MM.1S (cell line): ENCODE measurements around the gene DUS2.

Experiments
- DNase-seq: peaks from one replicate; pipeline ENCODE4 v3.0.0-alpha.2; 2015
- H2AFZ ChIP-seq: fragments of 300-600 bp; sonication (generic); 2 replicates; pipeline ENCODE4 v1.6.0; 2016; ENCODE audit warnings: antibody characterized with exemption, low read length
- H3F3A ChIP-seq: fragments of 300-600 bp; sonication (generic); 2 replicates; pipeline ENCODE4 v1.6.1; 2016; ENCODE audit warnings: mild to moderate bottlenecking, antibody characterized with exemption, low read length, moderate library complexity, mixed read lengths; ENCODE audit not compliant: insufficient read depth
- H3K27ac ChIP-seq: fragments of 300-600 bp; sonication (generic); 2 replicates; pipeline ENCODE4 v1.5.1; 2016; ENCODE audit warnings: mild to moderate bottlenecking, low read length
- H3K27me3 ChIP-seq: fragments of 300-600 bp; sonication (generic); replicated peaks from 2 replicates; pipeline ENCODE4 v1.6.0; 2016; ENCODE audit warnings: low read length; ENCODE audit not compliant: insufficient read depth
- H3K36me3 ChIP-seq: fragments of 300-600 bp; sonication (generic); replicated peaks from 2 replicates; pipeline ENCODE4 v1.6.1; 2016; ENCODE audit warnings: mild to moderate bottlenecking, low read length, mixed read lengths; ENCODE audit not compliant: insufficient read depth
- H3K4me1 ChIP-seq: fragments of 300-600 bp; sonication (generic); 2 replicates; pipeline ENCODE4 v1.6.1; 2016; ENCODE audit warnings: low read length, mixed read lengths
- H3K4me2 ChIP-seq: fragments of 300-600 bp; sonication (generic); 2 replicates; pipeline ENCODE4 v1.6.0; 2016; ENCODE audit warnings: low read depth, low read length
- H3K4me3 ChIP-seq: fragments of 300-600 bp; sonication (generic); 2 replicates; pipeline ENCODE4 v1.5.1; 2016; ENCODE audit warnings: low read length, mixed read lengths
- H3K79me2 ChIP-seq: fragments of 300-600 bp; sonication (generic); 2 replicates; pipeline ENCODE4 v1.6.1; 2016; ENCODE audit warnings: mixed run types, low read length, mixed read lengths
- H3K9ac ChIP-seq: fragments of 300-600 bp; sonication (generic); 2 replicates; pipeline ENCODE4 v1.6.1; 2016; ENCODE audit warnings: low read length, mixed read lengths
- H3K9me2 ChIP-seq: fragments of 300-600 bp; sonication (generic); replicated peaks from 2 replicates; pipeline ENCODE4 v1.6.1; 2016; ENCODE audit warnings: mild to moderate bottlenecking, low read length, mixed read lengths; ENCODE audit not compliant: insufficient read depth
- H3K9me3 ChIP-seq: fragments of 300-600 bp; sonication (generic); replicated peaks from 2 replicates; pipeline ENCODE4 v1.6.1; 2016; ENCODE audit warnings: mild to moderate bottlenecking, low read length, mixed read lengths; ENCODE audit not compliant: insufficient read depth
- H4K20me1 ChIP-seq: fragments of 300-600 bp; sonication (generic); 2 replicates; pipeline ENCODE4 v1.6.1; 2016; ENCODE audit warnings: mild to moderate bottlenecking, low read length, moderate library complexity, mixed read lengths; ENCODE audit not compliant: insufficient read depth
- CTCF ChIP-seq: fragments of 300-600 bp; sonication (generic); IDR thresholded peaks from 2 replicates; pipeline ENCODE4 v1.5.1; 2016; ENCODE audit warnings: antibody characterized with exemption, low read length, mixed read lengths
- EZH2 ChIP-seq: fragments of 300-600 bp; sonication (generic); optimal IDR thresholded peaks from 2 replicates; pipeline ENCODE3; 2017; ENCODE audit warnings: low read depth, mild to moderate bottlenecking, antibody characterized with exemption, low read length, mixed read lengths
- EZH2phosphoT487 ChIP-seq: fragments of 300-600 bp; sonication (generic); IDR thresholded peaks from 2 replicates; pipeline ENCODE4 v1.6.1; 2018; ENCODE audit warnings: antibody characterized with exemption, low read length

The DUS2 gene

DNA sequence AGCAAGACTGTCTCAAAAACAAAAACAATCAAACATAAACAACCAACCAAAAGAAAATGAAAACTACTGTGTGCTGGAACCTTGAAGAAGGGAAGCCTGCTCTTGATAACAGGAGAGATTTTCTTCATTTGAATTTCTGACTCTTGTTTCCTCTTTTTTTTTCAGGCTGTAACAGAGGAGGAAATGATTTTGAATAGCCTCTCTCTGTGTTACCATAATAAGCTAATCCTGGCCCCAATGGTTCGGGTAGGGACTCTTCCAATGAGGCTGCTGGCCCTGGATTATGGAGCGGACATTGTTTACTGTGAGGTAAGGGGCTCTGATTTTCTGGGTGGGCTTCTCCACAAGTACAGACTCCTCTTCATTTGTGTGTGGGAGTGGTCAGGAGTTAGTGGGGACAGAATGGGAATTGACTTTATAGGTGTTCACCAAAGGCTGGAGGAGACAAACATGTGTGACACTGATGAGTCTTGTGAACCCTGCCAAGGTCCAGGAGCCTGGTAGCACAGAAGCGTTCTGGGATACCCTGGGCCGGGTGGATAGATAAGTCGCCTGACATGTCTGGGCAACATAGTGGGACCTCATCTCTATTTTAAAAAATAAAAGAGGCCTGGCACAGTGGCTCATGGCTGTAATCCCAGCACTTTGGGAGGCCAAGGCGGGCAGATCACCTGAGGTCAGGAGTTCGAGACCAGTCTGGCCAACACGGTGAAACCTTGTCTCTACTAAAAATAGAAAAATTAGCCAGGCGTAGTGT lies 14.9 kb downstream of the DUS2 start:
- no peaks in the 10 kb centered on the region for H3K27me3 ChIP-seq
- H2AFZ ChIP-seq, result no peak overlapping the region
- no peaks in the 10 kb centered on the region for H3K79me2 ChIP-seq
- no peaks in the 10 kb centered on the region for H3K4me1 ChIP-seq
- H3K4me3 ChIP-seq, result no peak overlapping the region
- H3K9ac ChIP-seq, result no peak overlapping the region
- H3K9me2 ChIP-seq, result no peaks in the 10 kb centered on the region
- DNase-seq, result no peak
- no peaks in the 10 kb centered on the region for H3F3A ChIP-seq
- no peaks in the 10 kb centered on the region for H3K36me3 ChIP-seq
- no peak overlapping the region for H3K27ac ChIP-seq
- no peaks in the 10 kb centered on the region for H4K20me1 ChIP-seq
- no peaks in the 10 kb centered on the region for H3K9me3 ChIP-seq
- H3K4me2 ChIP-seq, result no peak overlapping the region
- TF ChIP-seq EZH2 (no peak), EZH2phosphoT487 (no peak), CTCF (no peak)

GRCh38 chr16:68040506-68041288 lies 17.6 kb downstream of the DUS2 start:
- peak; percentile 88 for TF ChIP-seq CTCF
- no peak for TF ChIP-seq EZH2
- Histone ChIP-seq H3K27me3 (no peaks in the 10 kb centered on the region), H3K27ac (no peak overlapping the region), H3K9ac (no peak overlapping the region), H3F3A (no peaks in the 10 kb centered on the region), H2AFZ (no peak overlapping the region), H3K4me3 (no peak overlapping the region), H3K9me3 (no peaks in the 10 kb centered on the region), H4K20me1 (no peaks in the 10 kb centered on the region), H3K36me3 (no peaks in the 10 kb centered on the region), H3K79me2 (no peaks in the 10 kb centered on the region), H3K9me2 (no peaks in the 10 kb centered on the region), H3K4me2 (no peak overlapping the region), H3K4me1 (no peaks in the 10 kb centered on the region)
- peak; percentile 82 for DNase-seq

DNA sequence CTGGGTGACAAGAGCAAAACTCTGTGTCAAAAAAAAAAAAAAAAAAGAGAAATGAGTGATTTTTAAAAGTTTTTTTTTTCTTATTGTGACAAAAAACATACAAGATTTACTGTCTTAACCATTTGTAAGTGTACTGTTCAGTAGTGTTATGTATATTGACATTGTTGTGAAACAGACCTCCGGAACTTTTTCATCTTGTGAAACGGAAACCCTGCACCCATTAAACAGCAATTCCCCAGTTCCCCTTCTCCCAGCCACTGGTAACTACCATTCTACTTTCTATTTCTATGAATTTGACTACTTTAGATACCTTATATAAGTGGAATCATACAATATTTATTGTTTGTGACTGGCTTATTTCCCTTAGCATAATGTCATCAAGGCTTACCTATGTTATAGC lies 18.7 kb downstream of the DUS2 start:
- no peaks in the 10 kb centered on the region for H4K20me1 ChIP-seq
- DNase-seq, result no peak
- no peaks in the 10 kb centered on the region for H3K9me3 ChIP-seq
- no peaks in the 10 kb centered on the region for H3K27me3 ChIP-seq
- H3K4me2 ChIP-seq, result no peak overlapping the region
- H3K4me3 ChIP-seq, result no peak overlapping the region
- no peaks in the 10 kb centered on the region for H3F3A ChIP-seq
- no peak overlapping the region for H3K27ac ChIP-seq
- TF ChIP-seq EZH2phosphoT487, result no peak
- TF ChIP-seq EZH2, result no peak
- TF ChIP-seq CTCF, result no peak
- H3K9me2 ChIP-seq, result no peaks in the 10 kb centered on the region
- H3K36me3 ChIP-seq, result no peaks in the 10 kb centered on the region
- no peaks in the 10 kb centered on the region for H3K4me1 ChIP-seq
- H2AFZ ChIP-seq, result no peak overlapping the region
- H3K79me2 ChIP-seq, result no peaks in the 10 kb centered on the region
- H3K9ac ChIP-seq, result no peak overlapping the region
